Right lobe of liver (tissue), 4 donors: ENCODE results near the gene CCDC158.

Experiments used
- CTCF ChIP-seq, 4 donors: fragments of 200-600 bp in 3 of 4; fragments of 450-650 bp in 1 of 4; IDR thresholded peaks; one replicate each; pipeline versions ENCODE4 v1.5.1 to v1.8.0; 2016 to 2022; ENCODE audit warnings: antibody characterized with exemption in 4 of 4, mild to moderate bottlenecking in 2 of 4
- POLR2A ChIP-seq: fragments of 450-650 bp; IDR thresholded peaks from one replicate; pipeline ENCODE4 v1.6.1; 2017; ENCODE audit warnings: antibody characterized with exemption, mild to moderate bottlenecking
- donor health status: DM: no; HTN: no; CAD: no.
- donor health status: DM: no; HTN: no; CAD: no.
- donor health status: DM: no; HTN: yes; CAD: no.

- no peak for TF ChIP-seq CTCF (IDR thresholded peaks at IDR 0.05)
- no peak for TF ChIP-seq POLR2A
Observed at GRCh38 chr4:76312457-76312856, 108.5 kb downstream of the CCDC158 start.
